ENCODE measurements around the gene MPO.

The MPO gene

DNA sequence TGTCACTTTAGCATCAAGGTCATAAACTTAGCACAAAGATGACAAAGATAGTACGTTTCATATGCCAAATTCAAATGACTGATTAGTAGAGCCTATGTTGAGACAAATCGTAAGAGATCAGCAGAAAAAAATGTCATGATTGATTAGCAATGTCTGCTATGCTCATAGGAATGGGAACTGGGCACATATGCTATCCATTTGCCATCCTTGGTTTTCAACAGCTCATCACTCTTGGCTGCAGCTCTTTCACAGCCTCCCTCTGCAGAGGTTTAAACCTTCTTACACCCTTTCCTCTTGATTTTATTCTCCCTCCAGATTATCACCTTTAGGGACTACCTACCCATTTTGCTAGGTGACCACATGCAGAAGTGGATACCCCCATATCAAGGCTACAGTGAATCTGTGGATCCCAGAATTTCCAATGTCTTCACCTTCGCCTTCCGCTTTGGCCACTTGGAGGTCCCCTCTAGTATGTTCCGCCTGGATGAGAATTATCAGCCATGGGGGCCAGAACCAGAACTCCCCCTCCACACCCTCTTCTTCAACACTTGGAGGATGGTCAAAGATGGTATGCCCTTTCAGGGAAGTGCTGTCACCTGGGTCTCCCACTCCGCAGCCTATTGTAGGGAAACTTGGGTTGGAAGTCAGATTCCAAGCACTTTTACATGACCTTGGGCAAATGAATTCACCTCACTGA lies 16.2 kb downstream of the MPO start:
- DNase-seq (ENCODE audit: low spot score) = no peak
- in situ Hi-C loops (cut with MboI; ENCODE audit: low pct_unique_long_range_greater_than_20kb, low sequenced_read_pairs, unreplicated experiment) = no loop called here
- TF ChIP-seq, protein P1, sequence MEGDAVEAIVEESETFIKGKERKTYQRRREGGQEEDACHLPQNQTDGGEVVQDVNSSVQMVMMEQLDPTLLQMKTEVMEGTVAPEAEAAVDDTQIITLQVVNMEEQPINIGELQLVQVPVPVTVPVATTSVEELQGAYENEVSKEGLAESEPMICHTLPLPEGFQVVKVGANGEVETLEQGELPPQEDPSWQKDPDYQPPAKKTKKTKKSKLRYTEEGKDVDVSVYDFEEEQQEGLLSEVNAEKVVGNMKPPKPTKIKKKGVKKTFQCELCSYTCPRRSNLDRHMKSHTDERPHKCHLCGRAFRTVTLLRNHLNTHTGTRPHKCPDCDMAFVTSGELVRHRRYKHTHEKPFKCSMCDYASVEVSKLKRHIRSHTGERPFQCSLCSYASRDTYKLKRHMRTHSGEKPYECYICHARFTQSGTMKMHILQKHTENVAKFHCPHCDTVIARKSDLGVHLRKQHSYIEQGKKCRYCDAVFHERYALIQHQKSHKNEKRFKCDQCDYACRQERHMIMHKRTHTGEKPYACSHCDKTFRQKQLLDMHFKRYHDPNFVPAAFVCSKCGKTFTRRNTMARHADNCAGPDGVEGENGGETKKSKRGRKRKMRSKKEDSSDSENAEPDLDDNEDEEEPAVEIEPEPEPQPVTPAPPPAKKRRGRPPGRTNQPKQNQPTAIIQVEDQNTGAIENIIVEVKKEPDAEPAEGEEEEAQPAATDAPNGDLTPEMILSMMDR (IDR thresholded peaks at IDR 0.05; ENCODE audit: extremely low read depth, insufficient read depth, missing control alignments) = no peak

DNA sequence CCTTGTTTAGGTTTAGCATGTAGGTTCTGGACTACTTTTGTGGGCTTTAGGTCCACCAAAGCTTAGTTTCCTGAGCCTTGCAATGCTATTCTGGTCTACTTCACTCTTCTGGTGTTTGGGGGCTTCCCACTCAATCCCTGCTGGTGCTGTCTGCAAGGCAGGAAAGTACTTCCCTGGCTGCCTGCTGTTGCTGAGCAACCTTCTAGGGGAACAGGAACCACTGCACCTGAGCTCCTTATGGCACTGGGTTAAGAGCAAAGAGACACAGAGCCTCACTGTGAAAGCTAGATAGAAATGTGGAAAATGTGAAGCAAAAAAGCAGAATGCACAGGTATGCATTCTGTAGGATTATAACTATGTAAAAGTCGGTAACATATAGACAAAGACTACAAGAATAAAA lies 17.0 kb downstream of the MPO start:
- no peak for DNase-seq (ENCODE audit: low spot score)
- in situ Hi-C loops (cut with MboI; ENCODE audit: low pct_unique_long_range_greater_than_20kb, low sequenced_read_pairs, unreplicated experiment) = no loop called here

DNA sequence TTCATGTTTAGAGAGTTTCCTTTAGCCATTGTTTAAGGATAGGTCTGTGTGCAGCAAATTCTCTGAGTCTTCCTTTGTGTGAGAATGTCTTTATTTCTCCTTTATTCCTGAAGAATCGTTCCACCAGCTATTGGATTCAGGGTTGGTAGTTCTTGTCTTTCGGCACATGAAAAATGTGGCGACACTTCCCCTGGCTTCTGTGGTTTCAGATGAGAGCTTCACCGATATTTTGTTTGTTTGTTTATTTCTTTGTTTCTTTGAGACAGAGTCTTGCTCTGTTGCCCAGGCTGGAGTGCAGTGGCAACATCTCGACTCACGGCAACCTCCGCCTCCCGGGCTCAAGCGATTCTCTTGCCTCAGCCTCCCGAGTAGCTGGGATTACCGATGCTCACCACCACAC lies 18.6 kb downstream of the MPO start:
- in situ Hi-C loops (cut with MboI; ENCODE audit: low pct_unique_long_range_greater_than_20kb, low sequenced_read_pairs, unreplicated experiment) = no loop called here

More for the DNA sequence above, 17.0 kb downstream of the MPO start:
- TF ChIP-seq, protein P1 (IDR thresholded peaks at IDR 0.05; ENCODE audit: extremely low read depth, insufficient read depth, missing control alignments) = no peak

DNA sequence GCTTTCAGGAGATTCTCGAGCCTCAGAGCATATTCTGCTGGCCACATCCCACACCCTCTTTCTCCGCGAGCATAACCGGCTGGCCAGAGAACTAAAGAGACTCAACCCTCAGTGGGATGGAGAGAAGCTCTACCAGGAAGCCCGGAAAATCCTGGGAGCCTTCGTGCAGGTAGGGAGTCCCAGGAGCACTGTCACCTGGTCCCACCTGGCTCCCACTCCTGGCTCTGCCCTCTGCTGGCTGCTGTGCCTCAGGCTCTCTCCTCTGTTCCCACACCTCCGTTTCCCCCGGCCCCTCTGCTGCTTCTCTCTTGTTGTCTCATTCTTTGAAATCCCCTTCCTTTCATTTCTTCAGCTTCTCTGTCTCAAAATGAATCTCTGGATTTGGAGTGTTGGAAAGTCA lies 25.9 kb downstream of the MPO start:
- in situ Hi-C loops (cut with MboI; ENCODE audit: low pct_unique_long_range_greater_than_20kb, low sequenced_read_pairs, unreplicated experiment) = no loop called here
- TF ChIP-seq, protein P1 (IDR thresholded peaks at IDR 0.05; ENCODE audit: extremely low read depth, insufficient read depth, missing control alignments) = peak; percentile 20
- DNase-seq (ENCODE audit: low spot score) = no peak

More for the DNA sequence above, 18.6 kb downstream of the MPO start:
- DNase-seq (ENCODE audit: low spot score) = no peak
- TF ChIP-seq, protein P1 (IDR thresholded peaks at IDR 0.05; ENCODE audit: extremely low read depth, insufficient read depth, missing control alignments) = no peak

DNA sequence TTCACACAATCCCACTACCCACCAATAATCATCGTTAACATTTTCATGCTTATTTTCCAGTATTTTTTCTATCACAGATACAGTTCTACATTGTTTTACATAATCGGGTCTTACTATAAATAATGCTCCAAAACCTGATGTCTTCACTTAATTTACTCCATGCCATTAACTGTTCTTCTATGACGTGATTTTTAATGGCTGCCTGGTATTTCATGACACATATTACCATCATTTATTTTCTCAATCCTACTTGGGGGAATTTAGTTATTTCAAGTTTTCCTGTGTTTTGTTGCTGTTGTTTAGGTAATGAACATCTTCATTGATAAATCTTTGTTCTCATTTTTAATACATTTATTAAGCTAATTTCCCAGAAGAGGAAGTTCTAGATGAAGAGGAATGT lies 27.7 kb downstream of the MPO start:
- in situ Hi-C loops (cut with MboI; ENCODE audit: low pct_unique_long_range_greater_than_20kb, low sequenced_read_pairs, unreplicated experiment) = no loop called here
- TF ChIP-seq, protein P1 (IDR thresholded peaks at IDR 0.05; ENCODE audit: extremely low read depth, insufficient read depth, missing control alignments) = no peak
- DNase-seq (ENCODE audit: low spot score) = no peak

DNA sequence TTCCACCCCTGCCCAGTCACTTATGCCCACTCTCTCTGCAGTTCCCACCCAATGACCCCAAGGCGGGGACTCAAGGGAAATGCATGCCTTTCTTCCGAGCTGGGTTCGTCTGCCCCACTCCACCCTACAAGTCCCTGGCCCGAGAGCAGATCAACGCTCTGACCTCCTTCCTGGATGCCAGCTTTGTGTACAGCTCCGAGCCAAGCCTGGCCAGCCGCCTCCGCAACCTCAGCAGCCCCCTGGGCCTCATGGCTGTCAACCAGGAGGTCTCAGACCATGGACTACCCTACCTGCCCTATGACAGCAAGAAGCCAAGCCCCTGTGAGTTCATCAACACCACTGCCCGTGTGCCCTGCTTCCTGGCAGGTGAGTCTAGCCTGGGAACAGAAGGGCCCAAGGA lies 28.6 kb downstream of the MPO start:
- in situ Hi-C loops (cut with MboI; ENCODE audit: low pct_unique_long_range_greater_than_20kb, low sequenced_read_pairs, unreplicated experiment) = no loop called here
- TF ChIP-seq, protein P1 (IDR thresholded peaks at IDR 0.05; ENCODE audit: extremely low read depth, insufficient read depth, missing control alignments) = no peak
- no peak for DNase-seq (ENCODE audit: low spot score)

Data from GM13977 (cell line).